Adrenal gland (tissue), 12 donors: ENCODE results near the gene NQO1. TPM values are rescaled to one million over a fixed set of nuclear protein-coding genes. Genes with fewer than 3 reads are reported as not detected.
A peak's percentile ranks its signal among the peaks of the same experiment; 100 is the strongest.

Source experiments
- DNase-seq, 7 donors: peaks; one replicate each; pipeline ENCODE4 v3.0.0-alpha.2; 2019 to 2020
- H3K27ac ChIP-seq, 5 donors: fragments of 200-600 bp; sonication (generic) in 4 of 5; 1 replicate in 3 of 5; 2 replicates in 2 of 5; pipeline versions ENCODE4 v1.5.1 to v1.8.0; 2016 to 2020; ENCODE audit warnings: mild to moderate bottlenecking in 1 of 5
- H3K27me3 ChIP-seq: fragments of 200-600 bp; 2 replicates; pipeline ENCODE4 v1.8.0; 2021
- H3K36me3 ChIP-seq, 2 donors: fragments of 200-600 bp; replicated peaks in 1 of 2; 1 replicate in 1 of 2; 2 replicates in 1 of 2; pipeline versions ENCODE4 v1.5.1 to v1.8.0; 2018 to 2022
- H3K4me1 ChIP-seq, 2 donors: fragments of 200-600 bp; replicated peaks in 1 of 2; 1 replicate in 1 of 2; 2 replicates in 1 of 2; pipeline versions ENCODE4 v1.5.1 to v1.8.0; 2018 to 2021
- H3K4me3 ChIP-seq, 4 donors: fragments of 200-600 bp; sonication (generic) in 3 of 4; one replicate each; pipeline ENCODE4 v1.5.1; 2016 to 2018
- H3K9me3 ChIP-seq, 3 donors: fragments of 200-600 bp; sonication (generic) in 1 of 3; replicated peaks in 1 of 3; 1 replicate in 2 of 3; 2 replicates in 1 of 3; pipeline versions ENCODE4 v1.5.1 to v1.8.0; 2016 to 2021
- POLR2A ChIP-seq, 2 donors: fragments of 450-650 bp; IDR thresholded peaks; one replicate each; pipeline ENCODE4 v1.6.1; 2017; ENCODE audit warnings: antibody characterized with exemption in 2 of 2, mild to moderate bottlenecking in 2 of 2, moderate library complexity in 1 of 2
- WGBS, 4 donors: extraction: QIAGEN DNeasy Blood & Tissue Kit in 2 of 4; methylation state at CpG; one replicate each; pipeline versions ENCODE4 v1.1.5 to v1.1.7; 2013 to 2017; 5-methylcytosine and 5-hydroxymethylcytosine counted together
- intact Hi-C, 2 donors: fragments of 100-400 bp; cut with DNase I; formaldehyde crosslinking; loops; one replicate each; pipeline versions ENCODE4 v1.14.1 to v1.15.0; 2022 to 2023
- polyA plus RNA-seq, 3 donors: library from polyadenylated mRNA; stranded (reverse); fragments of 200-250 nt in 2 of 3; fragments of 350-450 nt in 1 of 3; fragmentation: Illumina TruSeq in 1 of 3; extraction: RNeasy Lipid Tissue Mini Kit (QIAGEN cat#74804) in 1 of 3; gene quantifications; one replicate each; pipeline ENCODE4 v1.2.3, GENCODE V29; 2013 to 2014
- total RNA-seq, 9 donors: library from RNA; depleted of rRNA in 4 of 9; stranded (reverse); fragments of >200 nt in 4 of 9; fragments of 120-200 nt in 1 of 9; fragmentation: NEBNext Ultra II Directional in 1 of 9; extraction: Animal tissue kit (Norgen Biotek cat#: 25700) in 1 of 9; gene quantifications; one replicate each; pipeline versions ENCODE4 v1.1.0 to v1.2.4, GENCODE V29; 2013 to 2023
- TF ChIP-seq, protein P1 (sequence below), 6 experiments: fragments of 450-650 bp in 4 of 6; fragments of 200-600 bp in 2 of 6; sonication (generic) in 1 of 6; IDR thresholded peaks; 1 replicate in 5 of 6; 2 replicates in 1 of 6; pipeline versions ENCODE4 v1.5.1 to v1.8.0; 2016 to 2021; ENCODE audit warnings: antibody characterized with exemption in 6 of 6, mild to moderate bottlenecking in 2 of 6, moderate library complexity in 1 of 6
- donor health status: healthy with polysubstance abuse.
- donor health status: Bipolar disorder and iron deficiency.
- donor health status: DM: yes; HTN: yes; CAD: no.
- donor health status: DM: no; HTN: no; CAD: no.
- donor health status: DM: no; HTN: no; CAD: no.
- donor health status: DM: yes; HTN: yes; CAD: no.

The NQO1 gene
- total and polyA plus RNA-seq, 12 donors: 22.0 to 226 (median 98.0) TPM

- intact Hi-C loops: no loop called here
- Histone ChIP-seq H3K27me3 (no peaks in the 10 kb centered on the region), H3K27ac (no peak overlapping the region), H3K4me1 (peaks cover 0 to 6% of the 10 kb centered on the region in 2 donors), H3K4me3 (no peak overlapping the region), H3K9me3 (no peaks in the 10 kb centered on the region), H3K36me3 (peaks cover 0 to 14% of the 10 kb centered on the region in 2 donors)
- TF ChIP-seq, protein P1, sequence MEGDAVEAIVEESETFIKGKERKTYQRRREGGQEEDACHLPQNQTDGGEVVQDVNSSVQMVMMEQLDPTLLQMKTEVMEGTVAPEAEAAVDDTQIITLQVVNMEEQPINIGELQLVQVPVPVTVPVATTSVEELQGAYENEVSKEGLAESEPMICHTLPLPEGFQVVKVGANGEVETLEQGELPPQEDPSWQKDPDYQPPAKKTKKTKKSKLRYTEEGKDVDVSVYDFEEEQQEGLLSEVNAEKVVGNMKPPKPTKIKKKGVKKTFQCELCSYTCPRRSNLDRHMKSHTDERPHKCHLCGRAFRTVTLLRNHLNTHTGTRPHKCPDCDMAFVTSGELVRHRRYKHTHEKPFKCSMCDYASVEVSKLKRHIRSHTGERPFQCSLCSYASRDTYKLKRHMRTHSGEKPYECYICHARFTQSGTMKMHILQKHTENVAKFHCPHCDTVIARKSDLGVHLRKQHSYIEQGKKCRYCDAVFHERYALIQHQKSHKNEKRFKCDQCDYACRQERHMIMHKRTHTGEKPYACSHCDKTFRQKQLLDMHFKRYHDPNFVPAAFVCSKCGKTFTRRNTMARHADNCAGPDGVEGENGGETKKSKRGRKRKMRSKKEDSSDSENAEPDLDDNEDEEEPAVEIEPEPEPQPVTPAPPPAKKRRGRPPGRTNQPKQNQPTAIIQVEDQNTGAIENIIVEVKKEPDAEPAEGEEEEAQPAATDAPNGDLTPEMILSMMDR (IDR thresholded peaks at IDR 0.05): no peak
- no peak for TF ChIP-seq POLR2A (IDR thresholded peaks at IDR 0.05)
- WGBS, 4 donors: 93 to 95% (median 94%) methylated on average over 8 to 10 of the region's 10 CpGs
- no peak for DNase-seq
Measured at GRCh38 chr16:69720822-69721430, 5.4 kb downstream of the NQO1 start.

- DNase-seq: peak in 1 of 7 donors; percentile 35
- H3K36me3 ChIP-seq: peaks cover 0 to 28% of the 10 kb centered on the region in 2 donors
- WGBS, 4 donors: 73 to 80% (median 78%) methylated on average over 10 of the region's 10 CpGs
- no peaks in the 10 kb centered on the region for H3K27me3 ChIP-seq
- no peak for TF ChIP-seq POLR2A (IDR thresholded peaks at IDR 0.05)
- TF ChIP-seq, protein P1 (IDR thresholded peaks at IDR 0.05): no peak
- no peak overlapping the region for H3K4me3 ChIP-seq
- H3K4me1 ChIP-seq: no peaks in the 10 kb centered on the region
- intact Hi-C loops: no loop called here
- no peaks in the 10 kb centered on the region for H3K9me3 ChIP-seq
- no peak overlapping the region for H3K27ac ChIP-seq
Measured at GRCh38 chr16:69718111-69718764, 8.1 kb downstream of the NQO1 start.

GRCh38 chr16:69717066-69717465 lies 9.3 kb downstream of the NQO1 start:
- H3K4me3 ChIP-seq: no peak overlapping the region
- no peaks in the 10 kb centered on the region for H3K9me3 ChIP-seq
- 84 to 92% (median 90%) methylated on average over 6 of the region's 6 CpGs for WGBS, 4 donors
- TF ChIP-seq POLR2A (IDR thresholded peaks at IDR 0.05): no peak
- TF ChIP-seq, protein P1 (IDR thresholded peaks at IDR 0.05): no peak
- H3K27me3 ChIP-seq: no peaks in the 10 kb centered on the region
- H3K27ac ChIP-seq: no peak overlapping the region
- peaks cover 0 to 40% of the 10 kb centered on the region in 2 donors for H3K36me3 ChIP-seq
- DNase-seq: peak in 1 of 7 donors; percentile 40
- no peaks in the 10 kb centered on the region for H3K4me1 ChIP-seq
- intact Hi-C loops: no loop called here

DNA sequence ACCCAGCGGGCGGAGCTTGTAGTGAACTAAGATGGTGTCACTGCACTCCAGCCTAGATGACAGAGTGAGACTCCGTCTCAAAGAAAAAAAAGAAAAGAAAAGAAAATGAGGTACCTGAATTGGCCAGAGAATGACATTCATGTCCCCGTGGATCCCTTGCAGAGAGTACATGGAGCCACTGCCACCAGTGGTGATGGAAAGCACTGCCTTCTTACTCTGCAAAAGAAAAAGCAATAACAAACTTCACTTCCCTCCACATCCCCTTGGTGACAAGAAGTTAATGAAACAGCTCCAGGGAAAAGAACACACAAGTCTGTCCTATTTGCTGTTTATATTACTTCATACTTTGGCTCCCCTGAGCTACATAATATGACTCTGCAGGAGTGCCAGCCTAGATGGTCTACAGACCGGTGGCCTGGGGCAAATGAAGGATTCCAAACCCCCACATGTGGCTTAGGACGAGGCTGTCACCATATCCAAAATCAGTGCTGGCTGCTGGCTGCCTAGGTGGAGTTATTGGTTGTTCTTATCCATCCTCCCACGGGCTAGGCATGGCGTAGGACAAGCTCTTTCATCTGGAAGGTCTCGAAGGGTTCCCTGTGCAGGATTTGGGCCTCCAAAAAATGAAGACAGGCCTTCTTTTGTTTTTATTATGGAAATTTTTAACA lies 13.3 kb downstream of the NQO1 start:
- Histone ChIP-seq H3K27ac (no peak overlapping the region), H3K36me3 (peaks cover 0 to 48% of the 10 kb centered on the region in 2 donors), H3K27me3 (no peaks in the 10 kb centered on the region), H3K9me3 (no peaks in the 10 kb centered on the region), H3K4me1 (peaks cover 0 to 6% of the 10 kb centered on the region in 2 donors), H3K4me3 (no peak overlapping the region)
- intact Hi-C loops: loop anchor here in 1 of 2 donors (5.0 kb wide), 1 partner anchor 39 kb away; the partner anchor contains the start of gene NOB1
- WGBS, 4 donors: 86 to 94% (median 92%) methylated on average over 9 of the region's 9 CpGs
- DNase-seq: peak in 1 of 7 donors; percentile 47
- no peak for TF ChIP-seq POLR2A (IDR thresholded peaks at IDR 0.05)
- TF ChIP-seq, protein P1 (IDR thresholded peaks at IDR 0.05): no peak
